ENCODE results near the gene PGAP1.

GRCh38 chr2:196899976-196900375, 26.5 kb downstream of the PGAP1 start:
- TF ChIP-seq POLR2A (IDR thresholded peaks at IDR 0.05) (no peak), CTCF (IDR thresholded peaks at IDR 0.05) (no peak)

Measured in uterus (tissue), 2 donors.